Esophagus muscularis mucosa (tissue), 3 donors: ENCODE data around the gene GAA.

Source experiments
- CTCF ChIP-seq, 3 experiments: fragments of 200-600 bp in 2 of 3; fragments of 450-650 bp in 1 of 3; sonication (generic) in 2 of 3; IDR thresholded peaks; one replicate each; pipeline ENCODE4 v1.5.1; 2017 to 2019; ENCODE audit warnings: antibody characterized with exemption in 3 of 3, mild to moderate bottlenecking in 2 of 3, moderate library complexity in 1 of 3
- POLR2A ChIP-seq: fragments of 450-650 bp; IDR thresholded peaks from one replicate; pipeline ENCODE4 v1.6.1; 2017; ENCODE audit warnings: antibody characterized with exemption, moderate library complexity, mild to moderate bottlenecking, low read depth

- TF ChIP-seq CTCF (IDR thresholded peaks at IDR 0.05), result no peak
- TF ChIP-seq POLR2A, result no peak
Observed at GRCh38 chr17:80104321-80104955, 3.1 kb downstream of the GAA start.
